ENCODE results near the gene PROSER3.
A peak's percentile ranks its signal among the peaks of the same experiment; 100 is the strongest.

The PROSER3 gene

GRCh38 chr19:35734889-35735288, 23.1 kb upstream of the PROSER3 start:
- no peak overlapping the region for H3K4me3 ChIP-seq
- no peak overlapping the region for H3K27ac ChIP-seq

- Histone ChIP-seq H3K4me3 (no peak overlapping the region), H3K27ac (no peak overlapping the region)
Observed at GRCh38 chr19:35736913-35737886, 20.8 kb upstream of the PROSER3 start.

GRCh38 chr19:35738021-35738886, 19.7 kb upstream of the PROSER3 start:
- Histone ChIP-seq H3K4me3 (no peak overlapping the region), H3K27ac (peak overlapping the region in 1 of 21 experiments; percentile 83)

GRCh38 chr19:35738887-35739229, 19.1 kb upstream of the PROSER3 start:
- Histone ChIP-seq H3K27ac (peak overlapping the region in 1 of 21 experiments; percentile 83), H3K4me3 (no peak overlapping the region)

GRCh38 chr19:35739275-35740107, 18.5 kb upstream of the PROSER3 start:
- peak overlapping the region; percentile 42 to 57 (median 52) for H3K4me3 ChIP-seq
- H3K27ac ChIP-seq = peak overlapping the region in 16 of 21 experiments; percentile 11 to 95 (median 71)

GRCh38 chr19:35740108-35740422, 17.9 kb upstream of the PROSER3 start:
- peak overlapping the region in 17 of 21 experiments; percentile 11 to 95 (median 72) for H3K27ac ChIP-seq
- H3K4me3 ChIP-seq = peak overlapping the region; percentile 42 to 57 (median 52)

- H3K27ac ChIP-seq = peak overlapping the region in 20 of 21 experiments; percentile 39 to 99 (median 82)
Observed at GRCh38 chr19:35740423-35741202, 17.4 kb upstream of the PROSER3 start.

GRCh38 chr19:35741203-35741515, 16.8 kb upstream of the PROSER3 start:
- Histone ChIP-seq H3K27ac (peak overlapping the region in 20 of 21 experiments; percentile 39 to 99 (median 79)), H3K4me3 (peak overlapping the region; percentile 42 to 57 (median 52))

More at GRCh38 chr19:35740423-35741202, 17.4 kb upstream of the PROSER3 start:
- peak overlapping the region; percentile 42 to 57 (median 52) for H3K4me3 ChIP-seq

GRCh38 chr19:35742121-35742724, 15.8 kb upstream of the PROSER3 start, which contains the start of gene IGFLR1:
IGFLR1 (minus strand) TSS chr19:35742452; CDS start chr19:35741180, 1,272 bp downstream.
- H3K4me3 ChIP-seq = peak within 1 kb of the TSS; percentile 42 to 57 (median 52)
- H3K27ac ChIP-seq = peak within 1 kb of the TSS in 20 of 21 experiments; percentile 50 to 99 (median 82)

- peak overlapping the region in 6 of 7 experiments; percentile 62 to 97 (median 89) for H3K4me3 ChIP-seq
- H3K27ac ChIP-seq = peak overlapping the region in 14 of 21 experiments; percentile 98 to 100 (median 100)
Observed at GRCh38 chr19:35743640-35744429, 14.1 kb upstream of the PROSER3 start.

GRCh38 chr19:35744430-35745327, 13.3 kb upstream of the PROSER3 start:
- H3K4me3 ChIP-seq = peak overlapping the region; percentile 58 to 97 (median 87)

GRCh38 chr19:35745328-35746086, 12.5 kb upstream of the PROSER3 start, which contains the start of the genes PSENEN and U2AF1L4:
PSENEN (plus strand) TSS chr19:35745651; CDS start chr19:35745931, 280 bp downstream.
U2AF1L4 (minus strand) TSS chr19:35745418; CDS start chr19:35745391, 27 bp downstream.
- peak within 1 kb of the TSS; percentile 58 to 97 (median 87) for H3K4me3 ChIP-seq
- peak within 1 kb of the TSS; percentile 91 to 100 (median 100) for H3K27ac ChIP-seq

More at GRCh38 chr19:35744430-35745327, 13.3 kb upstream of the PROSER3 start:
- H3K27ac ChIP-seq = peak overlapping the region; percentile 91 to 100 (median 100)

- H3K4me3 ChIP-seq = peak overlapping the region; percentile 58 to 97 (median 87)
- peak overlapping the region in 20 of 21 experiments; percentile 75 to 100 (median 100) for H3K27ac ChIP-seq
Observed at GRCh38 chr19:35746087-35746462, 11.9 kb upstream of the PROSER3 start.

- H3K27ac ChIP-seq = peak overlapping the region in 10 of 21 experiments; percentile 98 to 100 (median 100)
- peak overlapping the region in 3 of 7 experiments; percentile 62 to 92 (median 87) for H3K4me3 ChIP-seq
Observed at GRCh38 chr19:35746531-35746930, 11.4 kb upstream of the PROSER3 start.
